A549 (cell line): ENCODE results near the gene PLCB4.

Source experiments
- CEBPB ChIP-seq, 2 experiments: fragments of >200 bp in 1 of 2; sonication (Bioruptor Twin) in 1 of 2; formaldehyde crosslinking in 1 of 2; IDR thresholded peaks; 2 replicates each; pipeline ENCODE4 v1.6.1; 2012 to 2016
- CHD2 ChIP-seq: fragments of 150-350 bp; IDR thresholded peaks from 2 replicates; pipeline ENCODE4 v1.6.1; 2014; ENCODE audit warnings: low read length; ENCODE audit not compliant: partially characterized antibody
- CHD4 ChIP-seq: fragments of 200-600 bp; sonication (generic); IDR thresholded peaks from 2 replicates; pipeline ENCODE4 v1.6.1; 2016; ENCODE audit warnings: antibody characterized with exemption, mild to moderate bottlenecking, borderline replicate concordance
- TF ChIP-seq, protein P1 (sequence below): fragments of >200 bp; sonication (Bioruptor Twin); formaldehyde crosslinking; IDR thresholded peaks from 3 replicates; pipeline ENCODE4 v1.5.1; 2016
- TF ChIP-seq, protein P2 (sequence below): IDR thresholded peaks from 2 replicates; pipeline ENCODE4 v1.6.1; 2012

DNA sequence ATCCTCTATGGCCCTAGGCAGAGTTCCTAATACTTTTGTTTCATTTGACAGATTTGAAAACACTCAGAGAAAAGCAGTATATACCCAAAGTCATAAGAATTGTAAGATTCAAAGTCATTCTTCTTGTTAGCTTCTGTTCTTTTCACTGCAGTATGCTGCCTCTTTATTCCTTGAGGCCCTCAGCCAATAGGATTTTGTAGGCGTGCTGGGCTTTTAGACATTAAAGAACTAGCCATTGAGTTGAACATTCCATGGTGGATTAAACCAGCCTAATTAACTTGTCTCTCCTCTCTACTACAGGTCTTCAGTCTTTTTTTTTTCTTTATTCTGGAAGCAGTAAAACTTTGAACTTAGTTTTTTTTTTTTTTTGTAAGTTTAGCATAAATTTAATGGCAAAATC is 186.3 kb downstream of the PLCB4 start:
- TF ChIP-seq, protein P1, sequence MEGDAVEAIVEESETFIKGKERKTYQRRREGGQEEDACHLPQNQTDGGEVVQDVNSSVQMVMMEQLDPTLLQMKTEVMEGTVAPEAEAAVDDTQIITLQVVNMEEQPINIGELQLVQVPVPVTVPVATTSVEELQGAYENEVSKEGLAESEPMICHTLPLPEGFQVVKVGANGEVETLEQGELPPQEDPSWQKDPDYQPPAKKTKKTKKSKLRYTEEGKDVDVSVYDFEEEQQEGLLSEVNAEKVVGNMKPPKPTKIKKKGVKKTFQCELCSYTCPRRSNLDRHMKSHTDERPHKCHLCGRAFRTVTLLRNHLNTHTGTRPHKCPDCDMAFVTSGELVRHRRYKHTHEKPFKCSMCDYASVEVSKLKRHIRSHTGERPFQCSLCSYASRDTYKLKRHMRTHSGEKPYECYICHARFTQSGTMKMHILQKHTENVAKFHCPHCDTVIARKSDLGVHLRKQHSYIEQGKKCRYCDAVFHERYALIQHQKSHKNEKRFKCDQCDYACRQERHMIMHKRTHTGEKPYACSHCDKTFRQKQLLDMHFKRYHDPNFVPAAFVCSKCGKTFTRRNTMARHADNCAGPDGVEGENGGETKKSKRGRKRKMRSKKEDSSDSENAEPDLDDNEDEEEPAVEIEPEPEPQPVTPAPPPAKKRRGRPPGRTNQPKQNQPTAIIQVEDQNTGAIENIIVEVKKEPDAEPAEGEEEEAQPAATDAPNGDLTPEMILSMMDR, result no peak
- TF ChIP-seq, protein P2, sequence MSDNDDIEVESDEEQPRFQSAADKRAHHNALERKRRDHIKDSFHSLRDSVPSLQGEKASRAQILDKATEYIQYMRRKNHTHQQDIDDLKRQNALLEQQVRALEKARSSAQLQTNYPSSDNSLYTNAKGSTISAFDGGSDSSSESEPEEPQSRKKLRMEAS, result no peak
- no peak for TF ChIP-seq CHD2
- no peak for TF ChIP-seq CHD4
- no peak for TF ChIP-seq CEBPB (IDR thresholded peaks at IDR 0.05)
